ENCODE measurements around the gene PARP6. TPM values are rescaled to one million over a fixed set of nuclear protein-coding genes. Genes with fewer than 3 reads are reported as not detected.

The PARP6 gene
- total and polyA plus RNA-seq, 4 donors: 4.3 to 15.3 (median 9.3) TPM

DNA sequence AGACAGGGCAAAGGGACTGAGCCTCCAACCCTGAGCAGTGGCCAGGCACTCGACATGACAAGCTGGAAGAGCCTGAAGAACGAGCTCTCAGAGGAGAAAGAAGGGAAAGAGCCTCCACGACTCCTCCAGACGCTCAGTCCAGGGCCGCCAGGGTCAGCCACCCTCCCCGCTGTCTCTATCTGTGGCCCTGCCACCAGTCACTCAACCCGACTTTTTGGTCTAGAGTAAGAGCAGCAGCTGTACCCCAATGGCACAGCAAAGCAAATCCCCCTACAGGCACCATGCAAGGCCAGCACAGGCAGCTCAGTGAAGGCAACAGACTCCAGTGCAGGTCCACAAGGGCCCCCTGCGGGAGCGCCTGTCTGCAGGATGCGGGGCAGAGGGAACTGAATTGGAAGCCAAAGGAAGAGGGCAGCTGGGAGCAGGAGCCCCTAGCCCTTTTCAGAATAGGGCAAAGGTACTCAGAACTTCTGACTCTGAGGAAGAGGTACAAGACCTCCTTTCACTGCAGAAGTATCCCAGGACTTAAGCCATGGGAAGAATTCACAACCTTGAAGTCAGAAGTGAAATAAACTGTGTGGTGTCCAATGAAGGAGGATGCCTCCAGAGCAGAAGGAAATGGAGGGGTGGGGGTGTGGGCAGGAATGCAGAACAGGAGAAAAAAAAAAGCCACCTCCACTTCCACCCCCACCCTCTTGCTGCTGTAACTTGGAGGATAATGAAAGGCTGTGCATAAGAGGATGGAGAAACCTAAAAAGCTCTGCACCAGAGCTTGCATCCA, 66.3 kb downstream of the PARP6 start:
- no peak for DNase-seq (ENCODE audit: low spot score)
- WGBS: 96% methylated on average over 10 of the region's 10 CpGs
- Histone ChIP-seq H3K4me1 (ENCODE audit: control insufficient read depth in 4 of 4, insufficient read depth in 4 of 4, low read length in 3 of 4) (peaks cover 0 to 7% (median 1%) of the 10 kb centered on the region in 4 donors), H3K27ac (ENCODE audit: low read depth in 1 of 2, low read length in 2 of 2) (no peak overlapping the region), H3K9me3 (ENCODE audit: control insufficient read depth in 4 of 4, low read length in 3 of 4) (no peaks in the 10 kb centered on the region), H3K27me3 (ENCODE audit: control insufficient read depth in 4 of 4, insufficient read depth in 4 of 4, low read length in 3 of 4) (no peaks in the 10 kb centered on the region), H3K9ac (ENCODE audit: low read depth in 1 of 2, low read length in 2 of 2) (no peak overlapping the region), H3K4me3 (ENCODE audit: low read depth in 1 of 3, low read length in 3 of 3) (no peak overlapping the region), H3K36me3 (ENCODE audit: control insufficient read depth in 4 of 4, insufficient read depth in 3 of 4, low read depth in 1 of 4, low read length in 3 of 4) (peaks cover 0 to 30% (median 9%) of the 10 kb centered on the region in 4 donors)
- TF ChIP-seq HNF4G (IDR thresholded peaks at IDR 0.05): no peak
- no peak for TF ChIP-seq NR2F2 (IDR thresholded peaks at IDR 0.05)
- no peak for TF ChIP-seq GABPA (IDR thresholded peaks at IDR 0.05 in 1 of 2, conservative IDR thresholded peaks at IDR 0.05 in 1 of 2)
- TF ChIP-seq CTCF (IDR thresholded peaks at IDR 0.05; ENCODE audit: low read depth, low read length, missing input control): no peak
- TF ChIP-seq SP1 (IDR thresholded peaks at IDR 0.05): no peak
- TF ChIP-seq HNF4A (conservative IDR thresholded peaks at IDR 0.05): no peak
- no peak for TF ChIP-seq RXRA (IDR thresholded peaks at IDR 0.05)
- TF ChIP-seq TAF1 (conservative IDR thresholded peaks at IDR 0.05): no peak
- TF ChIP-seq, protein P1, sequence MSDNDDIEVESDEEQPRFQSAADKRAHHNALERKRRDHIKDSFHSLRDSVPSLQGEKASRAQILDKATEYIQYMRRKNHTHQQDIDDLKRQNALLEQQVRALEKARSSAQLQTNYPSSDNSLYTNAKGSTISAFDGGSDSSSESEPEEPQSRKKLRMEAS (IDR thresholded peaks at IDR 0.05): no peak
- TF ChIP-seq, protein P2, sequence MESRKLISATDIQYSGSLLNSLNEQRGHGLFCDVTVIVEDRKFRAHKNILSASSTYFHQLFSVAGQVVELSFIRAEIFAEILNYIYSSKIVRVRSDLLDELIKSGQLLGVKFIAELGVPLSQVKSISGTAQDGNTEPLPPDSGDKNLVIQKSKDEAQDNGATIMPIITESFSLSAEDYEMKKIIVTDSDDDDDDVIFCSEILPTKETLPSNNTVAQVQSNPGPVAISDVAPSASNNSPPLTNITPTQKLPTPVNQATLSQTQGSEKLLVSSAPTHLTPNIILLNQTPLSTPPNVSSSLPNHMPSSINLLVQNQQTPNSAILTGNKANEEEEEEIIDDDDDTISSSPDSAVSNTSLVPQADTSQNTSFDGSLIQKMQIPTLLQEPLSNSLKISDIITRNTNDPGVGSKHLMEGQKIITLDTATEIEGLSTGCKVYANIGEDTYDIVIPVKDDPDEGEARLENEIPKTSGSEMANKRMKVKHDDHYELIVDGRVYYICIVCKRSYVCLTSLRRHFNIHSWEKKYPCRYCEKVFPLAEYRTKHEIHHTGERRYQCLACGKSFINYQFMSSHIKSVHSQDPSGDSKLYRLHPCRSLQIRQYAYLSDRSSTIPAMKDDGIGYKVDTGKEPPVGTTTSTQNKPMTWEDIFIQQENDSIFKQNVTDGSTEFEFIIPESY (IDR thresholded peaks at IDR 0.05): no peak

DNA sequence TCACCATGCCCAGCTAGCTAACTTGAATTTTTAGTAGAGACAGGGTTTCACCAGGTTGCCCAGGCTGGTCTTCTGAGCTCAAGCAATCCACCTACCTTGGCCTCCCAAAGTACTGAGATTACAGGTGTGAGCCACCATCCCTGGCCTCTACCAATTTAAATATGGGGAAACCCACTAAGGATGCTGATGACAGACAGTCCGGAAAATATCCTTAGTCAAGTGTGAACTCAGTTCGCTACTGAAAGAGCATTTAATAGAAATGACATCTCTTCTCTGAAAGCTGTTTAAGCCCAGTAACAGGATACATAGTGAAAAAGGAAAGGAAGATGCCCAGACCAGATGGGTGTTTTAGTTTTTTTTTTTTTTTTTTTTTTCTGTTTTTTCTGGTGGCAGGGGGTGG, 67.1 kb downstream of the PARP6 start:
- H3K36me3 ChIP-seq (ENCODE audit: control insufficient read depth in 4 of 4, insufficient read depth in 3 of 4, low read depth in 1 of 4, low read length in 3 of 4): peaks cover 0 to 30% (median 9%) of the 10 kb centered on the region in 4 donors
- no peaks in the 10 kb centered on the region for H3K27me3 ChIP-seq (ENCODE audit: control insufficient read depth in 4 of 4, insufficient read depth in 4 of 4, low read length in 3 of 4)
- no peak overlapping the region for H3K9ac ChIP-seq (ENCODE audit: low read depth in 1 of 2, low read length in 2 of 2)
- 96% methylated on average over 2 of the region's 2 CpGs for WGBS
- no peak overlapping the region for H3K27ac ChIP-seq (ENCODE audit: low read depth in 1 of 2, low read length in 2 of 2)
- peaks cover 0 to under 1% (median 0%) of the 10 kb centered on the region in 4 donors for H3K4me1 ChIP-seq (ENCODE audit: control insufficient read depth in 4 of 4, insufficient read depth in 4 of 4, low read length in 3 of 4)
- TF ChIP-seq RAD21 (IDR thresholded peaks at IDR 0.05) (no peak), RXRA (IDR thresholded peaks at IDR 0.05) (no peak), FOXA1 (IDR thresholded peaks at IDR 0.05) (no peak), EGR1 (IDR thresholded peaks at IDR 0.05; ENCODE audit: low read depth in 2 of 2) (no peak), JUND (IDR thresholded peaks at IDR 0.05) (no peak)
- TF ChIP-seq, protein P3, sequence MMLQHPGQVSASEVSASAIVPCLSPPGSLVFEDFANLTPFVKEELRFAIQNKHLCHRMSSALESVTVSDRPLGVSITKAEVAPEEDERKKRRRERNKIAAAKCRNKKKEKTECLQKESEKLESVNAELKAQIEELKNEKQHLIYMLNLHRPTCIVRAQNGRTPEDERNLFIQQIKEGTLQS (IDR thresholded peaks at IDR 0.05): no peak
- H3K9me3 ChIP-seq (ENCODE audit: control insufficient read depth in 4 of 4, low read length in 3 of 4): no peaks in the 10 kb centered on the region
- no peak for DNase-seq (ENCODE audit: low spot score)
- no peak overlapping the region for H3K4me3 ChIP-seq (ENCODE audit: low read depth in 1 of 3, low read length in 3 of 3)

All from liver (tissue), 9 donors.